ENCODE data around the gene SLC25A12.
"Not testable (repeated sequence)": the region's sequence is repeated elsewhere in the genome, so short reads cannot be mapped to it uniquely, and the experiment has no call there.

Gene SLC25A12

GRCh38 chr2:171811245-171811628 lies 82.8 kb downstream of the SLC25A12 start:
- Histone ChIP-seq H3K36me3 (ENCODE audit: insufficient read depth, low read length) (peaks cover 7% of the 10 kb centered on the region), H3K27ac (peak overlapping the region; percentile 61; the same call in 1 of the 2 replicates)
- TF ChIP-seq FOXP2 (optimal IDR thresholded peaks at IDR 0.05; ENCODE audit: control extremely low read depth, extremely low read length, insufficient read depth) (no peak), POLR2AphosphoS5 (IDR thresholded peaks at IDR 0.05; ENCODE audit: borderline replicate concordance, low read depth, low read length) (no peak), EZH2 (IDR thresholded peaks at IDR 0.05) (no peak)

GRCh38 chr2:171810422-171811244 lies 83.4 kb downstream of the SLC25A12 start:
- TF ChIP-seq EZH2 (IDR thresholded peaks at IDR 0.05) = no peak
- TF ChIP-seq FOXP2 (optimal IDR thresholded peaks at IDR 0.05; ENCODE audit: control extremely low read depth, extremely low read length, insufficient read depth) = peak; percentile 76
- no peak for TF ChIP-seq POLR2AphosphoS5 (IDR thresholded peaks at IDR 0.05; ENCODE audit: borderline replicate concordance, low read depth, low read length)
- no peak for DNase-seq (ENCODE audit: low read depth, low spot score)
- Histone ChIP-seq H3K4me3 (no peak overlapping the region), H3K36me3 (ENCODE audit: insufficient read depth, low read length) (peaks cover 7% of the 10 kb centered on the region), H3K9ac (ENCODE audit: insufficient read length) (no peak overlapping the region), H3K9me3 (ENCODE audit: low read depth, low read length) (no peaks in the 10 kb centered on the region), H3K27ac (peak overlapping the region; percentile 61; the same call in 1 of the 2 replicates)

More at GRCh38 chr2:171811245-171811628, 82.8 kb downstream of the SLC25A12 start:
- Histone ChIP-seq H3K4me3 (no peak overlapping the region), H3K9me3 (ENCODE audit: low read depth, low read length) (no peaks in the 10 kb centered on the region), H3K9ac (ENCODE audit: insufficient read length) (no peak overlapping the region)
- no peak for DNase-seq (ENCODE audit: low read depth, low spot score)

- not testable (repeated sequence) for DNase-seq (ENCODE audit: low read depth, low spot score)
Measured at GRCh38 chr2:171808885-171809284, 85.2 kb downstream of the SLC25A12 start.

GRCh38 chr2:171807831-171808393 lies 86.1 kb downstream of the SLC25A12 start:
- no peaks in the 10 kb centered on the region for H3K9me3 ChIP-seq (ENCODE audit: low read depth, low read length)
- peaks cover 7% of the 10 kb centered on the region for H3K36me3 ChIP-seq (ENCODE audit: insufficient read depth, low read length)
- TF ChIP-seq FOXP2 (optimal IDR thresholded peaks at IDR 0.05; ENCODE audit: control extremely low read depth, extremely low read length, insufficient read depth) = no peak
- H3K4me3 ChIP-seq = no peak overlapping the region
- no peak overlapping the region for H3K27ac ChIP-seq
- no peak overlapping the region for H3K9ac ChIP-seq (ENCODE audit: insufficient read length)
- no peak for DNase-seq (ENCODE audit: low read depth, low spot score)

More at GRCh38 chr2:171808885-171809284, 85.2 kb downstream of the SLC25A12 start:
- H3K9ac ChIP-seq (ENCODE audit: insufficient read length); H3K4me3 ChIP-seq; H3K27ac ChIP-seq; H3K36me3 ChIP-seq (ENCODE audit: insufficient read depth, low read length); H3K9me3 ChIP-seq (ENCODE audit: low read depth, low read length): not testable (repeated sequence)

- TF ChIP-seq POLR2AphosphoS5 (IDR thresholded peaks at IDR 0.05; ENCODE audit: borderline replicate concordance, low read depth, low read length) (no peak), FOXP2 (optimal IDR thresholded peaks at IDR 0.05; ENCODE audit: control extremely low read depth, extremely low read length, insufficient read depth) (no peak), EZH2 (IDR thresholded peaks at IDR 0.05) (no peak)
- Histone ChIP-seq H3K9me3 (ENCODE audit: low read depth, low read length) (no peaks in the 10 kb centered on the region), H3K9ac (ENCODE audit: insufficient read length) (no peak overlapping the region), H3K4me3 (no peak overlapping the region), H3K27ac (no peak overlapping the region), H3K36me3 (ENCODE audit: insufficient read depth, low read length) (peaks cover 7% of the 10 kb centered on the region)
- DNase-seq (ENCODE audit: low read depth, low spot score) = no peak
Measured at GRCh38 chr2:171807119-171807518, 86.9 kb downstream of the SLC25A12 start.

- Histone ChIP-seq H3K9ac (ENCODE audit: insufficient read length) (no peak overlapping the region), H3K4me3 (no peak overlapping the region), H3K9me3 (ENCODE audit: low read depth, low read length) (no peaks in the 10 kb centered on the region), H3K27ac (no peak overlapping the region), H3K36me3 (ENCODE audit: insufficient read depth, low read length) (peaks cover 6% of the 10 kb centered on the region)
- DNase-seq (ENCODE audit: low read depth, low spot score) = no peak
- TF ChIP-seq FOXP2 (optimal IDR thresholded peaks at IDR 0.05; ENCODE audit: control extremely low read depth, extremely low read length, insufficient read depth) (no peak), POLR2AphosphoS5 (IDR thresholded peaks at IDR 0.05; ENCODE audit: borderline replicate concordance, low read depth, low read length) (no peak), EZH2 (IDR thresholded peaks at IDR 0.05) (no peak)
Measured at GRCh38 chr2:171804456-171804855, 89.6 kb downstream of the SLC25A12 start.

- TF ChIP-seq POLR2AphosphoS5 (IDR thresholded peaks at IDR 0.05; ENCODE audit: borderline replicate concordance, low read depth, low read length) = no peak
- TF ChIP-seq EZH2 (IDR thresholded peaks at IDR 0.05) = no peak
- no peak for TF ChIP-seq FOXP2 (optimal IDR thresholded peaks at IDR 0.05; ENCODE audit: control extremely low read depth, extremely low read length, insufficient read depth)
- no peak for DNase-seq (ENCODE audit: low read depth, low spot score)
- peaks cover 5% of the 10 kb centered on the region; the same call in 1 of the 2 replicates for H3K36me3 ChIP-seq (ENCODE audit: insufficient read depth, low read length)
- no peak overlapping the region for H3K9ac ChIP-seq (ENCODE audit: insufficient read length)
- no peaks in the 10 kb centered on the region for H3K9me3 ChIP-seq (ENCODE audit: low read depth, low read length)
- no peak overlapping the region for H3K27ac ChIP-seq
- H3K4me3 ChIP-seq = no peak overlapping the region
Measured at GRCh38 chr2:171803757-171804156, 90.3 kb downstream of the SLC25A12 start.

- peaks cover 5% of the 10 kb centered on the region; the same call in 1 of the 2 replicates for H3K36me3 ChIP-seq (ENCODE audit: insufficient read depth, low read length)
- TF ChIP-seq FOXP2 (optimal IDR thresholded peaks at IDR 0.05; ENCODE audit: control extremely low read depth, extremely low read length, insufficient read depth) = no peak
- no peak for TF ChIP-seq POLR2AphosphoS5 (IDR thresholded peaks at IDR 0.05; ENCODE audit: borderline replicate concordance, low read depth, low read length)
- no peak for TF ChIP-seq EZH2 (IDR thresholded peaks at IDR 0.05)
- DNase-seq (ENCODE audit: low read depth, low spot score) = no peak
Measured at GRCh38 chr2:171800639-171801038, 93.4 kb downstream of the SLC25A12 start.

More at GRCh38 chr2:171800639-171801038, 93.4 kb downstream of the SLC25A12 start:
- Histone ChIP-seq H3K9ac (ENCODE audit: insufficient read length) (no peak overlapping the region), H3K27ac (no peak overlapping the region), H3K4me3 (no peak overlapping the region), H3K9me3 (ENCODE audit: low read depth, low read length) (no peaks in the 10 kb centered on the region)

Data from SK-N-MC (cell line).